Measurements from ENCODE around the gene STAT5A. TPM values are rescaled to one million over a fixed set of nuclear protein-coding genes. Genes with fewer than 3 reads are reported as not detected.
"Not testable (repeated sequence)": the region's sequence is repeated elsewhere in the genome, so short reads cannot be mapped to it uniquely, and the experiment has no call there.

STAT5A gene
- total RNA-seq, 3 donors from 2014 or later: 193 to 264 (median 220) TPM

- Mint-ChIP-seq H3K9me3 (no peaks in the 10 kb centered on the region), H3K4me1 (ENCODE audit: low read depth) (peaks cover 17% of the 10 kb centered on the region), H3K27me3 (ENCODE audit: low read depth) (no peaks in the 10 kb centered on the region), H3K4me3 (no peak overlapping the region), H3K36me3 (ENCODE audit: insufficient read depth) (peaks cover 49% of the 10 kb centered on the region)
- ATAC-seq (no peak), DNase-seq (no peak)
Observed at GRCh38 chr17:42301022-42301421, 12.7 kb downstream of the STAT5A start.

DNA sequence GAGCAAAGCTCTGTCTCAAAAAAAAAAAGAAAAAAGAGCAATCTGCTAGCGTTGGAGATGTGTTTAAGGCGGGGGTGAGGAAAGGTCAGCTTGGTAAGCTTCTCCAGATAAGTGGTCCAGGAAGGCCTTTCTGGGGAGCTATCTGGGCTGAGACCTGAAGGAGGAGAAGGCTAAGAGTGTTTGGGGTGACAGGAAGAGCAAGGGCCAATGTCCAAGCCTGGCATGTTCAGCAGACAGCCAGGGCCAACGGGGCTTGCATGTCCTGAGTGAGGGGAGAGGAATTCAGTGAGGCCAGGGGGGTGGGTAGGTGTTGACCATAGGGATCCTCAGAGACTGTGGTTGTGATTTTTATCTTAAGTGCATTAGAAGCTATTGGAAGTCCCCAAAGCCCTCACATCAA is 15.4 kb downstream of the STAT5A start:
- Mint-ChIP-seq H3K4me1 (ENCODE audit: low read depth) (peaks cover 17% of the 10 kb centered on the region), H3K36me3 (ENCODE audit: insufficient read depth) (peaks cover 61% of the 10 kb centered on the region), H3K4me3 (no peak overlapping the region), H3K27me3 (ENCODE audit: low read depth) (no peaks in the 10 kb centered on the region), H3K9me3 (no peaks in the 10 kb centered on the region)
- DNase-seq (no peak), ATAC-seq (no peak)

- no peaks in the 10 kb centered on the region for H3K9me3 Mint-ChIP-seq
- H3K4me1 Mint-ChIP-seq (ENCODE audit: low read depth): peaks cover 22% of the 10 kb centered on the region
- DNase-seq (no peak), ATAC-seq (no peak)
- H3K36me3 Mint-ChIP-seq (ENCODE audit: insufficient read depth): peaks cover 61% of the 10 kb centered on the region
- H3K27me3 Mint-ChIP-seq (ENCODE audit: low read depth): no peaks in the 10 kb centered on the region
- no peak overlapping the region for H3K4me3 Mint-ChIP-seq
Observed at GRCh38 chr17:42304187-42305030, 16.1 kb downstream of the STAT5A start.

DNA sequence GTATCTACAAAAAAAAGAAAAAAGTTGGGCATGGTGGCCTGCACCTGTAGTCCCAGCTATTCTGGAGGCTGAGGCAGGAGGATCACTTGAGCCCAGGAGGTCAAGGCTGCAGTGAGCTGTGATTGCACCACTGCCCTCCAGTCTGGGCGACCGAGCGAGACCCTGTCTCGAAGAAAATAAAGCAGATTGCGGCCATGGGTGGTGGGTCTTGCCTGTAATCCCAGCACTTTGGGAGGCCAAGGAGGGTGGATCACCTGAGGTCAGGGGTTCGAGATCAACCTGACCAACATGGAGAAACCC is 16.7 kb downstream of the STAT5A start:
- DNase-seq; H3K9me3 Mint-ChIP-seq; ATAC-seq; H3K4me3 Mint-ChIP-seq; H3K27me3 Mint-ChIP-seq (ENCODE audit: low read depth): not testable (repeated sequence)
- Mint-ChIP-seq H3K4me1 (ENCODE audit: low read depth) (peaks cover 28% of the 10 kb centered on the region), H3K36me3 (ENCODE audit: insufficient read depth) (peaks cover 66% of the 10 kb centered on the region)

DNA sequence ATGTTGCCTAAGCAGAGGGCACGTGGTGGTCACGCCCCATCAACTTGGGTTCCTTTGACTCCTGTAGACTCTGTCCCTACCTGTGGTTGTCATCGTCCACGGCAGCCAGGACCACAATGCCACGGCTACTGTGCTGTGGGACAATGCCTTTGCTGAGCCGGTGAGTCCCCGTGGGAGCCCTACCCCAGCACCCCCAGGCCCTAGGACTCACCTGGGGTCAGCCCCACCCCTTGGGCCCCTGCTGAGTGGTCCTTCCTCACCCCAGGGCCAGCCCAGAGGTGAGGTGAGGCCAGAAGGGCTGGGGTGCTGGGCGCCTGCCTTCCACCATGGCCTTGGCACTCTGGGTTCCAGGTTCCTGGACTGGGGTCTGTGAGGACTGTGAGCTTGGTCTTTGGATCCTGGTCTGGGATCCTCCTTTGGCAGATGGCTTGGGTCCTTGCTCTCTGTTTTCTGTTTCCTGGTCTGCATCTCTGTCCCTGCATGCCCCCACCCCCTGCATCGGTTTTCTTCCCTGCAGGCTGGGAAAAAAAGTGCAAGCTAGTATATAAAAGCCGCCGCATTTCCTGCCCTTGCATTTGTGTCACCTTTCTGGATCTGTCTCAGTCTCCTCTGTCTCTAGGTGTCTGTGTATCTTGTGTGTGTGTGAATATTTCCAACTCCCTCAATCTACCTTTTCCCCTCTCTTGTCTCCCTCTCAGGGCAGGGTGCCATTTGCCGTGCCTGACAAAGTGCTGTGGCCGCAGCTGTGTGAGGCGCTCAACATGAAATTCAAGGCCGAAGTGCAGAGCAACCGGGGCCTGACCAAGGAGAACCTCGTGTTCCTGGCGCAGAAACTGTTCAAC is 17.5 kb downstream of the STAT5A start:
- no peaks in the 10 kb centered on the region for H3K27me3 Mint-ChIP-seq (ENCODE audit: low read depth)
- no peaks in the 10 kb centered on the region for H3K9me3 Mint-ChIP-seq
- ATAC-seq (peak in 1 of 2 donors; percentile 23), DNase-seq (no peak)
- H3K36me3 Mint-ChIP-seq (ENCODE audit: insufficient read depth): peaks cover 71% of the 10 kb centered on the region
- H3K4me3 Mint-ChIP-seq: no peak overlapping the region
- H3K4me1 Mint-ChIP-seq (ENCODE audit: low read depth): peaks cover 35% of the 10 kb centered on the region

DNA sequence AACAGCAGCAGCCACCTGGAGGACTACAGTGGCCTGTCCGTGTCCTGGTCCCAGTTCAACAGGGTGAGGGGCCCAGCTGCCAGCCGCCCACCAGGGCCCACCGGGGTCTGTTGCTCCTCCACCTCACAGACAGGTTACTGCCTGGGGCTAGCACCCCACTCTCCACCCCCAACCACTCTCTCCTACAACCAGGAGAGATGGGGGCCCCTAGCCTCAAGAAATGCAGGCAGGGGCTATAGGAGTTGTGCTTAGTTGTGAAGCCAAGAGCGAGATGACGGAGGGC is 18.0 kb downstream of the STAT5A start:
- no peak for DNase-seq
- no peak for ATAC-seq
- Mint-ChIP-seq H3K36me3 (ENCODE audit: insufficient read depth) (peaks cover 71% of the 10 kb centered on the region), H3K4me3 (no peak overlapping the region), H3K27me3 (ENCODE audit: low read depth) (no peaks in the 10 kb centered on the region), H3K9me3 (no peaks in the 10 kb centered on the region), H3K4me1 (ENCODE audit: low read depth) (peaks cover 41% of the 10 kb centered on the region)

GRCh38 chr17:42307362-42307927 is 19.1 kb downstream of the STAT5A start:
- Mint-ChIP-seq H3K27me3 (ENCODE audit: low read depth) (no peaks in the 10 kb centered on the region), H3K4me1 (ENCODE audit: low read depth) (peaks cover 50% of the 10 kb centered on the region), H3K9me3 (no peaks in the 10 kb centered on the region), H3K4me3 (no peak overlapping the region), H3K36me3 (ENCODE audit: insufficient read depth) (peaks cover 64% of the 10 kb centered on the region)
- no peak for DNase-seq
- no peak for ATAC-seq

DNA sequence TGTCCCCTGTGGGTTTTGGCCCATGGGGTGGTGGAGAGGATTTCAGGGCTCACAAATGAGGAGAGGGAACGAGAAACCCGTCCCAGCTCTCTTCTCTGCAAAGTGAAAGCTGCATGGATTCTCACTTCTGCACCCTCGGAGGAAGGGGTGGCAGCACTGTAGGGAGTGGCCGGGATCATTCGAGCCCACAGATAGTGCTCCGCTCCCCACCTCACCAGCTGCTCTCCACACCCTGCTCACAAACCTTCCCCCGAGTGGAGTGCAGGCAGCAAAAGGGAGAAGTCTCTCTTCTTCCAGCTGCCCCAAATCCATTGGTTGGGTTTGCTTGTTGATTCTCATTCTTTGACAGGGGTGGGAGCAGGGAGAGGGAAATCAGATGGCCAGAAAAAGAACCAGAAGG is 20.1 kb downstream of the STAT5A start:
- Mint-ChIP-seq H3K4me3 (no peak overlapping the region), H3K36me3 (ENCODE audit: insufficient read depth) (peaks cover 62% of the 10 kb centered on the region), H3K9me3 (no peaks in the 10 kb centered on the region), H3K27me3 (ENCODE audit: low read depth) (no peaks in the 10 kb centered on the region), H3K4me1 (ENCODE audit: low read depth) (peaks cover 55% of the 10 kb centered on the region)
- DNase-seq (no peak), ATAC-seq (no peak)

DNA sequence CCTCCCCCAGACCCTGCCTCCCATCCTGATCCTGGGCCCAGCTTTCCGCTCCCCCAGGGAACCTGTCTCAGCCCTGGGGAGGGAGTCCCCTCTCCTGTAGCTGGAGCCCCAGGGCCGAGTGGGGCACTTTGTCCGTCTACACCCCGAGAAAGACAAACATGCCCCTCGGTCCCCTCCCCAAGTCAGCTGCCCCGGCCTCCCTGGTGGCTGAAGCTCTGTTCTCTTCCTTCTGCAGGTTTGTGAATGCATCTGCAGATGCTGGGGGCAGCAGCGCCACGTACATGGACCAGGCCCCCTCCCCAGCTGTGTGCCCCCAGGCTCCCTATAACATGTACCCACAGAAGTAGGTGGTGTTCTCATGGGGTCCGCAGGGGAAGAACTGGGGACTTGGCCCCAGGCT is 20.8 kb downstream of the STAT5A start:
- H3K27me3 Mint-ChIP-seq (ENCODE audit: low read depth): no peaks in the 10 kb centered on the region
- no peaks in the 10 kb centered on the region for H3K9me3 Mint-ChIP-seq
- H3K4me3 Mint-ChIP-seq: no peak overlapping the region
- H3K36me3 Mint-ChIP-seq (ENCODE audit: insufficient read depth): peaks cover 61% of the 10 kb centered on the region
- DNase-seq (no peak), ATAC-seq (no peak)
- peaks cover 59% of the 10 kb centered on the region for H3K4me1 Mint-ChIP-seq (ENCODE audit: low read depth)

- Mint-ChIP-seq H3K27me3 (ENCODE audit: low read depth) (no peaks in the 10 kb centered on the region), H3K4me3 (peak overlapping the region; percentile 60), H3K36me3 (ENCODE audit: insufficient read depth) (peaks cover 52% of the 10 kb centered on the region), H3K9me3 (no peaks in the 10 kb centered on the region), H3K4me1 (ENCODE audit: low read depth) (peaks cover 58% of the 10 kb centered on the region)
- ATAC-seq (no peak), DNase-seq (no peak)
Observed at GRCh38 chr17:42309986-42310786, 21.9 kb downstream of the STAT5A start.

GRCh38 chr17:42310787-42311215 is 22.5 kb downstream of the STAT5A start:
- H3K9me3 Mint-ChIP-seq: no peaks in the 10 kb centered on the region
- H3K4me3 Mint-ChIP-seq: peak overlapping the region; percentile 60
- no peaks in the 10 kb centered on the region for H3K27me3 Mint-ChIP-seq (ENCODE audit: low read depth)
- no peak for DNase-seq
- H3K36me3 Mint-ChIP-seq (ENCODE audit: insufficient read depth): peaks cover 55% of the 10 kb centered on the region
- peaks cover 63% of the 10 kb centered on the region for H3K4me1 Mint-ChIP-seq (ENCODE audit: low read depth)
- peak; percentile 69 to 71 for ATAC-seq

- peaks cover 49% of the 10 kb centered on the region for H3K36me3 Mint-ChIP-seq (ENCODE audit: insufficient read depth)
- no peaks in the 10 kb centered on the region for H3K27me3 Mint-ChIP-seq (ENCODE audit: low read depth)
- no peak for ATAC-seq
- no peak for DNase-seq
- no peaks in the 10 kb centered on the region for H3K9me3 Mint-ChIP-seq
- peaks cover 60% of the 10 kb centered on the region for H3K4me1 Mint-ChIP-seq (ENCODE audit: low read depth)
- peak overlapping the region; percentile 60 for H3K4me3 Mint-ChIP-seq
Observed at GRCh38 chr17:42311240-42312034, 23.1 kb downstream of the STAT5A start.

- no peak for DNase-seq
- H3K4me1 Mint-ChIP-seq (ENCODE audit: low read depth): peaks cover 65% of the 10 kb centered on the region
- ATAC-seq: no peak
- peaks cover 47% of the 10 kb centered on the region for H3K36me3 Mint-ChIP-seq (ENCODE audit: insufficient read depth)
- no peaks in the 10 kb centered on the region for H3K9me3 Mint-ChIP-seq
- H3K4me3 Mint-ChIP-seq: peak overlapping the region; percentile 60
- no peaks in the 10 kb centered on the region for H3K27me3 Mint-ChIP-seq (ENCODE audit: low read depth)
Observed at GRCh38 chr17:42312035-42312284, 23.7 kb downstream of the STAT5A start.
